Measurements from ENCODE around the gene ADCYAP1. TPM values are rescaled to one million over a fixed set of nuclear protein-coding genes. Genes with fewer than 3 reads are reported as not detected.

Gene ADCYAP1
- total RNA-seq, 3 donors from 2014 or later = 0.17 to 3.4 (median 0.41) TPM

DNA sequence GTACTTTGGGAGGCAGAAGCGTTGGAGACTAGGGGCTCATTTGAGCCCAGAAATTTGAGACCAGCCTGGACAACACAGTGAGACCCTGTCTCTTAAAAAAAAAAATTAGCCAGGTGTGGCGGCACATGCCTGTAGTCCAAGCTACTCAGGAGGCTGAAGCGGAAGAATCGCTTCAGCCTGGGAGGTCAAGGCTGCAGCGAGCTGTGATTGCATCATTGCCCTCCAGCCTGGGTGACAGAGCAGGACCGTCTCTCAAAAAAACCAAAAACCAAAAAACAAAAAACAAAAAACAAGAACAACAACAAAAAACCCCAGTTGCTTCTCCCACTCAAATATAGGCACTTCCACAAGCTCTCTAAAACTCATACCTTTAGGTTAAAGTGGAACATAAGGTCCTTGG is 27.4 kb upstream of the ADCYAP1 start:
- Histone ChIP-seq H3K4me3 (no peak overlapping the region), H3K36me3 (ENCODE audit: low read depth) (no peaks in the 10 kb centered on the region), H3K4me1 (ENCODE audit: low read depth) (no peaks in the 10 kb centered on the region), H3K9me3 (no peaks in the 10 kb centered on the region)
- intact Hi-C loops (cut with DNase I, micrococcal nuclease) = no loop called here
- DNase-seq = no peak
- ATAC-seq = no peak
- TF ChIP-seq, protein P1, sequence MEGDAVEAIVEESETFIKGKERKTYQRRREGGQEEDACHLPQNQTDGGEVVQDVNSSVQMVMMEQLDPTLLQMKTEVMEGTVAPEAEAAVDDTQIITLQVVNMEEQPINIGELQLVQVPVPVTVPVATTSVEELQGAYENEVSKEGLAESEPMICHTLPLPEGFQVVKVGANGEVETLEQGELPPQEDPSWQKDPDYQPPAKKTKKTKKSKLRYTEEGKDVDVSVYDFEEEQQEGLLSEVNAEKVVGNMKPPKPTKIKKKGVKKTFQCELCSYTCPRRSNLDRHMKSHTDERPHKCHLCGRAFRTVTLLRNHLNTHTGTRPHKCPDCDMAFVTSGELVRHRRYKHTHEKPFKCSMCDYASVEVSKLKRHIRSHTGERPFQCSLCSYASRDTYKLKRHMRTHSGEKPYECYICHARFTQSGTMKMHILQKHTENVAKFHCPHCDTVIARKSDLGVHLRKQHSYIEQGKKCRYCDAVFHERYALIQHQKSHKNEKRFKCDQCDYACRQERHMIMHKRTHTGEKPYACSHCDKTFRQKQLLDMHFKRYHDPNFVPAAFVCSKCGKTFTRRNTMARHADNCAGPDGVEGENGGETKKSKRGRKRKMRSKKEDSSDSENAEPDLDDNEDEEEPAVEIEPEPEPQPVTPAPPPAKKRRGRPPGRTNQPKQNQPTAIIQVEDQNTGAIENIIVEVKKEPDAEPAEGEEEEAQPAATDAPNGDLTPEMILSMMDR (IDR thresholded peaks at IDR 0.05) = no peak

DNA sequence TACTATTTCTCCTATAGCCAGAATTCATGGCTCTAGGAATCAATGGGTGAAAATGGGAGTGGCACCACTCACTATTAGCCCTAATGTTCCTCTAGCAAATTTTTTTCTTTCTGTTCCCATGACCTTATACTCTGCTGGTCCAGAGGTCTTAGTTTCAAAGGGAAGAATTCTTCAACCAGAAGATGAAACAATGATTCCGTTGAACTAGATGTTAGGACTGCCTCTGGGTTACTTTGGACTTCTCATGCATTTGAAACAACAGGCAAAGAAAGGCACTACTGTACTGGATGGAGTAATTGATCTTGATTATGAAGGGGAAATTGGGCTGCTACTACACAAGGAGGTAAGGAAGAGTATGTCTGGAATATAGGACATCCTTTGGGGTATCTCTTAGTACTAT is 18.6 kb upstream of the ADCYAP1 start:
- intact Hi-C loops (cut with DNase I, micrococcal nuclease) = no loop called here
- DNase-seq (no peak), ATAC-seq (no peak)
- Histone ChIP-seq H3K4me1 (ENCODE audit: low read depth) (no peaks in the 10 kb centered on the region), H3K4me3 (no peak overlapping the region), H3K9me3 (no peaks in the 10 kb centered on the region), H3K36me3 (ENCODE audit: low read depth) (no peaks in the 10 kb centered on the region)
- TF ChIP-seq, protein P1 (IDR thresholded peaks at IDR 0.05) = no peak

DNA sequence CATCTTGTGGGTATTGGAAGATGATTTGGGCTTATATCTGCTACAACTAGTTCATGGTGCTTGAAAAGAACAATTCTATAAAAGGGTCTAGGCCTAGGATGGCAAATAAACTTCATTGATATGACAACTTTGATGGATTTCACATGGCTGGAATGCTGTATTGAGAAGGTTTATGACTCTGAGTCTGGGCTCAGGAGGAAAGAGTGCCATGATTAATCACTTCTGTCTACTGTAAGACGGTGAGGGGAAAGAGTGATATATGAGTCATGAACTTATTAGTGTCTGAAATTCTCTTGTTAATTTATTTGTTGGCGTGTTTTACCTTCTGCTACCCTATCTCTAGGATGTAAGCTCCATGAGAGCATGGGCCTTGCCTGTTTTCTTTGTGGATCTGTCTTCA is 17.0 kb upstream of the ADCYAP1 start:
- DNase-seq (no peak), ATAC-seq (no peak)
- Histone ChIP-seq H3K4me1 (ENCODE audit: low read depth) (no peaks in the 10 kb centered on the region), H3K9me3 (no peaks in the 10 kb centered on the region), H3K4me3 (no peak overlapping the region), H3K36me3 (ENCODE audit: low read depth) (no peaks in the 10 kb centered on the region)
- TF ChIP-seq, protein P1 (IDR thresholded peaks at IDR 0.05) = no peak
- intact Hi-C loops (cut with DNase I, micrococcal nuclease) = no loop called here

DNA sequence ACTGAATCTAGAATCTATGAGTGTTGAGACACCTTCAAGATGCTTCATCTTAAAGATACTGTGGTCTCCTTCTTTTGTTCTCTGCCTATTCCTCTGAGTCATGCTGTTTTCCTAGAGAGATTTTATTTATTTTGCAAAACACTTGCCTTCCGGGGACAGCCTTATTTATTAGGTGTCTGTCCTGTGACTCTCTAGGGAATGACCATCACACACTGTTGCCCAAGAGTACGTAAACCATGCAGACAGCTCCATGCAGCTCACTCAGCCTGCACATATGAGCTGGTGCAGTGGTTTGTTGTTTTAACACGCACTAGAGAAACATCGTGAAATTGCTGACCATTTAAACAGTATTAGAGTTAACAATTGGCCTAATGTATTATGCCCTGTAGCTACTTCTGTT is 12.4 kb upstream of the ADCYAP1 start:
- DNase-seq = no peak
- H3K9me3 ChIP-seq = no peaks in the 10 kb centered on the region
- ATAC-seq = no peak
- no peaks in the 10 kb centered on the region for H3K4me1 ChIP-seq (ENCODE audit: low read depth)
- intact Hi-C loops (cut with DNase I, micrococcal nuclease) = no loop called here
- TF ChIP-seq, protein P1 (IDR thresholded peaks at IDR 0.05) = no peak
- H3K36me3 ChIP-seq (ENCODE audit: low read depth) = no peaks in the 10 kb centered on the region
- no peak overlapping the region for H3K4me3 ChIP-seq

DNA sequence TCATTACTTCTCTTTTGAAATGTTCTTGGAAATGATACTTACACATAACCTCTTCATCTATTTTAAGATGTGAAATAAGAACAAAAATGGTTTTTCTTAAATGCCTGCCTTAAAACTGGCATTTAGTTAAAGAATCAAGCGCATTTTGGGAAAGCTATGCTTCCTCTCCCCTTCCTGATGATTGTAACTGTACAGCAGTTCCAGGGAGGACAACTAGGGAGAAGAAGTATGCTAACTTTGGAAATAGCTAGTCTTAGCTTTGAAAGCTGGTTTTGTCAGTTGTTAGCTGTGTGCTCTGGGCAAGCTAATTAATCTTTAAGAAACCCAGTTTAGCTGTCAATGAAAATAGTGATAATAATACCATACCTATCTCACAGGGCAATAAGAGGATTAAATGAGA is 8.4 kb upstream of the ADCYAP1 start:
- DNase-seq = no peak
- intact Hi-C loops (cut with DNase I, micrococcal nuclease) = no loop called here

More for the DNA sequence above, 8.4 kb upstream of the ADCYAP1 start:
- TF ChIP-seq, protein P1 (IDR thresholded peaks at IDR 0.05) = no peak
- H3K4me3 ChIP-seq = no peak overlapping the region
- H3K36me3 ChIP-seq (ENCODE audit: low read depth) = no peaks in the 10 kb centered on the region
- no peaks in the 10 kb centered on the region for H3K4me1 ChIP-seq (ENCODE audit: low read depth)
- no peaks in the 10 kb centered on the region for H3K9me3 ChIP-seq
- ATAC-seq = no peak
